GM12892 (cell line): Measurements from ENCODE around the gene TSPAN5.

Experiments used
- DNase-seq: peaks from one replicate; pipeline ENCODE4 v3.0.0; 2011; ENCODE audit not compliant: insufficient read length
- FAIRE-seq: peaks from 2 replicates; lab custom pipeline; 2011; peaks lifted over from hg19 to GRCh38; lab: Jason Lieb, UNC
- POLR2A ChIP-seq: IDR thresholded peaks from 2 replicates; pipeline ENCODE4 v1.6.1; 2011; ENCODE audit warnings: low read depth, low read length, control low read depth
- POLR2AphosphoS5 ChIP-seq: IDR thresholded peaks from 2 replicates; pipeline ENCODE4 v1.6.1; 2011; ENCODE audit warnings: low read depth, low read length, control low read depth
- TAF1 ChIP-seq: IDR thresholded peaks from 2 replicates; pipeline ENCODE4 v1.6.1; 2011; ENCODE audit warnings: low read depth, mild to moderate bottlenecking, control low read depth, low read length, borderline replicate concordance

Gene TSPAN5

DNA sequence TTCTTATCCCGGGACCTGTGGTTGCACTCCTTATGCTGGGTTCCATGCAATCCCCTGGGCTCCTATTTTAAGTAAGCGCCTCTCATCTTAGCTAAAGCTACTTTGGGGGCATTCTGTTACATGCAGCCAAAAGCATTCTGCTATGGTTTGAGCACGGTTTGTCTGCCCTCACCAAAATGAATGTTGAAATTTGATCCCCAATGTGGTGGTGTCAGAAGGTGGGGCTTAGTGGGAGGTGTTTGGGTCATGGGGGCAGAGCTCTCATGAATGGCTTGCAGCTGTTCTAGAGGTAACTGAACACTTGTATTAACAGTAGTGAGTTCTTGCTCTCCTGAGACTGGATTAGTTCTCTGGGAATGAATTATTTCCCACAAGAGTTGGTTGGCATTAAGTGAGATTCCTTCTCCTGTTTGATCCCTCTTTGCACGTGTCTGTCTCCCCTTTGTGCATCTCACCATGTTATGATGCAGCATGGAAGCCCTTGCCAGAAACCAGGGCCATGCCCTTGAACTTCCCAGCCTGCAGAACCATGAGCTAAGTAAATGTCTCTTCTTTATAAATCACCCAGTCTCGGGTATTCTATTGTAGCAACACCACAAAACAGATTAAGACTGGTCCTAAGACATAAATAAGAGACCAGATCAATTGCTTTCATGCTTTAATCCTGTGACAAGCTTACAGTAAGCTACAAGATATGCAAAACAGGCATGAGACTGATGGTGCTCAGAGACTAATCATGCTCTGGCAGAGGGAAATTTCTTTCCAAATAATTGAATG, 141.8 kb downstream of the TSPAN5 start:
- DNase-seq, result no peak
- TF ChIP-seq TAF1 (no peak), POLR2A (no peak), POLR2AphosphoS5 (no peak)
- no peak for FAIRE-seq

DNA sequence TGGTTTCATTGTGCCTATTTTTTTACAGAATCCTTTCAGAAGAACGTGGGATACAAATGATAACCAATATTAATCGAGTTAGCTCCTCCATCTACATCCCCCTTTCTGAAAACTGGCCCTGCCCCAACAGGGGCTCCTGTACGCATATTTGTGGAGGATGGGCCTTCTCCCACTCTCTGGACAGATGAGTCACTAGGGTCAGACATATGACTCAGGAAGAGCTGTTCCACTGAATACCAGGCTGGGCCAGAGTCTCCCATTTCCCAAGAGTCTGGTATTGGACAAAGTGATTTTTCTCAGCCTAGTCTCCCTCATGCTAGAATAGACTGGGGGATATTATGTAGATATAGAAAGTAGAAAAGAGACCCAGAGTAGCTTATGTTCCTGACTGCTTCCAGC, 142.4 kb downstream of the TSPAN5 start:
- FAIRE-seq (no peak), DNase-seq (no peak)
- TF ChIP-seq POLR2AphosphoS5 (no peak), POLR2A (no peak), TAF1 (no peak)

DNA sequence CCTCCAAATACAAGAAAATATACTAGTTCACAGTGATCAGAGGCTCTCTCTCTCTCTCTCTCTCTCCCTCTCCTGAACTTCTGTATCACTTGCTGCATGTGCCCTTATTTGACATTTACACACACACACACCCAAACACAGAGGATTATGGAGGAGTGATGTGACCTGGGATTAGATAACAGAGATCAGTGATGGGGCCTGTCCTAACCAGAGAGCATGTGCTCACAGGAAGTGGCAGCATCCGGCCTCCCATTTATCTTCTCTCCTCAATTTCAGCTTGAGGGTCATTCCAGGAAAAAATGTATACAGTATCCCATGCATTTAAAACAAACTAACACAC, 143.0 kb downstream of the TSPAN5 start:
- TF ChIP-seq POLR2A (no peak), TAF1 (no peak), POLR2AphosphoS5 (no peak)
- DNase-seq, result no peak

DNA sequence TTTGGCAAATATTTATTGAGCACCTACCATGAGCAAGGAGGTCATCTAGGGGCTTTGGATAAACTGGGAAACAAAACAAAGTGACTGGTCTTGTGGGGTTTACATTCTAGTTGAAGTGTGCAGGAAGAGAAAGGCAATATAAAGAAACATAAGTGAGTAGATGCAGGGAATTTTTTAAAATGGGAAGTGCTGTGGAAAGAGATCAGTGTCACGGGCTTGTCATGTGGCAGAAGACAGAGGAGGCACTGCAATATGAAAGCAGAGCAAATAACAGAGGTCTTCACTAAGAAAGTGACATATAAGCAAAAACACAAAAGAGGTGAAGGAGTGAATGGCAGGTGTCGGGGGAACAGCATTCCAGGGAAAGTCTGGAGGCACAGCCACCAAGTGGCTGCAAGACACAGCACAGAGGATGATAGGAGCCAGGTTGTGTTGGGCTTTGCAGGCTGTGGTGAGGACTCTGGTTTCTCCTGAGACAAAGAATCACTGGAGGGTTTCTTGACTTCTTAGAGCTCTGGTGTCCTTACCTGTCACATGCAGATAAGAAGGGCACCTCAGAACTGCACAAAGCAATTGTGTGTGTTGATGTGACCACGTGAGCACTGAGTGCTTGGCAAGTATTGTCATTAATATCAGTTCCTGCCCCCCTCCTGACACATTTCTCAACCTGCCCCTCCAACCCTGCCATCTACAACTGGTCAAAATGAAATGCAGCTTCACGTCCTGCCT, 143.5 kb downstream of the TSPAN5 start:
- FAIRE-seq, result no peak
- no peak for DNase-seq
- TF ChIP-seq TAF1, result no peak
- no peak for TF ChIP-seq POLR2AphosphoS5
- no peak for TF ChIP-seq POLR2A

More for the DNA sequence above, 143.0 kb downstream of the TSPAN5 start:
- FAIRE-seq, result no peak

DNA sequence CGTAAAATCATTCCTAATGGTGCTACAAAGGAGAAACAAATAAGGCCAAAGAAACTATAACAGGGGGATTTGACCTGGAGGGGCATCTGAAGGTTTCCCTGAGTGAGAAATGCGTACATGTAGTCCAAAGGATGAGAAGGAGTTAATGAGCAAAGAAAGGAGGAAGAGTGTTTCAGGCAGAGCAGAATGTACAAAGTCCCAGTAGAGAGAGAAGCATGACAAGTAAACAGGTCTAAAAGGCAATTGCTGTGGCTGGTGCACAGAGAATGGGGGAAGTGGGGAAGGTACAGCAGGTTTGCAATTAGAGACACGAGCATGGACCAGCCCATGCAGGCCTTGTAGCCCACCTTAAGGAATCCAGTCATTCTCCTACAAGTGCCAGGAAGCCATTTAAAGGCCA, 145.5 kb downstream of the TSPAN5 start:
- FAIRE-seq (no peak), DNase-seq (no peak)
- TF ChIP-seq TAF1 (no peak), POLR2A (no peak), POLR2AphosphoS5 (no peak)

DNA sequence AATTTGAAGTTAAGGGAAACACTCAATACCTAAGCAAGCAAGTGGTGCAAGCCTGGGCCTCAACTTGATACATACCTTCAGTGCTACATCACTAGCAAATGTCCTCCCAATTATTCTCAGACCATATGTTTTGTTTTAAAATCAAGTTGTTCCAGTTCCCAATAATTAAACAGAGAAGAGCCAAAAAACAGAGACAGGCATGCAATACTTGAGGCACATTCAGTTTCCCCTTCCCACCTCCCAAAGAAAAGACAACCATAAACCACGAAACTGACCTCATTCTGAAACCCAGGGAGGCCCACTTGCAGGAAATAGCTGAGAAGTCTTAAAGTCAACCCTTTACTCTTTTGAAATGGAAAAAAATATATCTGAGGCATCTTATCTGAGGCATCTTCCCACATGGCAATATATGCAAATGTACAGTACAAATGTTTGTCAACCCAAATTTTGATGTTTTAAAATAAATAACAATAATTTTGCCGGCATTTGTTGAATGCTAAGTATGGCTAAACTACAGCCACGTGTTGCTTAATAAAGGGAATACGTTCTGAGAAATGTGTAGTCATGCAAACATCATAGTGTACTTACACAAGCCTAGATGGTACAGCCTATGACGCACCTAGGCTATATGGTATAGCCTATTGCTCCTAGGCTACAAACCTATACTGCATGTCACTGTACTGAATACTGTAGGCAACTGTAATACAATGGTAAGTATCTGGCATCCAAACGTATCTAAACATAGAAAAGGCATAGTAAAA, 147.5 kb downstream of the TSPAN5 start:
- no peak for DNase-seq
- TF ChIP-seq TAF1, result no peak
- TF ChIP-seq POLR2AphosphoS5, result no peak
- no peak for TF ChIP-seq POLR2A
- no peak for FAIRE-seq

DNA sequence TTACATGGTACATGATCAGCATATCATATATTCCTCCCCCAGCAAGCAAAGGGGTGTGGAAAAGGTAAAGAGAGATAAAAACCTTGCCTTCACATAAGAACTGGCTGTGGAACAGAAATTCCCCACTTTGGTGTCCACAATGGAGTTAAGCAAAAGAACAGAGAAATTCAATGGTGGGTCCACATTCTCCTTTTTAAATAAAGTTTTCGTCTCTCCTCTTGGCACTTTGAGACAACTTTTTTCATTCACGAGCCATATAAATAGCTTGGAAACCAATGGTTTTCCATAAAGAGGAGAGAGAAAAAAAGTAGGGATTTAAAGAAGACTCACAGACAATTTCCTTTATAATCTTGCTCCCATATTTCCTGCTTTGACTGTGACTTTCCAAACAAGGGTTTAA, 148.1 kb downstream of the TSPAN5 start:
- no peak for FAIRE-seq
- DNase-seq, result no peak
- no peak for TF ChIP-seq POLR2A
- no peak for TF ChIP-seq TAF1
- no peak for TF ChIP-seq POLR2AphosphoS5

DNA sequence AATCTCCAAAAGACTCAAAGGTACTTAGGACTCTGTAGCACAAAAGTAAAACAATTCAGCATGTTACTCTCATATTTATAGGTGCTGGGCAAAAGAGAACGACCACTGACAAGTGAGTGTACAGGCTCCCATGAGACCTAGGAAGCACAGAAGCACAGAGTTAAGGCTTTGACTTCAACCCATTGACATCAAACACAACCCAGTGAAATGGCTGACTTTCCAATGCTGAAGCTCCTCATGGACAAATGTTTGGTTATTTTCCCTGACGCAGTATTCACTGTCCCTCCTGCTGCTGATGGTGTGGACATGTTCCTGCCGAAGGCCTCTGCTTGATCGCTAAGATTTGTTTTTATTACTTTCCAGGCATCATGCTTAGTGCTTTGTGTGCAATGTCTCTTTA, 148.7 kb downstream of the TSPAN5 start:
- no peak for FAIRE-seq
- no peak for DNase-seq
- TF ChIP-seq POLR2A (no peak), POLR2AphosphoS5 (no peak)

DNA sequence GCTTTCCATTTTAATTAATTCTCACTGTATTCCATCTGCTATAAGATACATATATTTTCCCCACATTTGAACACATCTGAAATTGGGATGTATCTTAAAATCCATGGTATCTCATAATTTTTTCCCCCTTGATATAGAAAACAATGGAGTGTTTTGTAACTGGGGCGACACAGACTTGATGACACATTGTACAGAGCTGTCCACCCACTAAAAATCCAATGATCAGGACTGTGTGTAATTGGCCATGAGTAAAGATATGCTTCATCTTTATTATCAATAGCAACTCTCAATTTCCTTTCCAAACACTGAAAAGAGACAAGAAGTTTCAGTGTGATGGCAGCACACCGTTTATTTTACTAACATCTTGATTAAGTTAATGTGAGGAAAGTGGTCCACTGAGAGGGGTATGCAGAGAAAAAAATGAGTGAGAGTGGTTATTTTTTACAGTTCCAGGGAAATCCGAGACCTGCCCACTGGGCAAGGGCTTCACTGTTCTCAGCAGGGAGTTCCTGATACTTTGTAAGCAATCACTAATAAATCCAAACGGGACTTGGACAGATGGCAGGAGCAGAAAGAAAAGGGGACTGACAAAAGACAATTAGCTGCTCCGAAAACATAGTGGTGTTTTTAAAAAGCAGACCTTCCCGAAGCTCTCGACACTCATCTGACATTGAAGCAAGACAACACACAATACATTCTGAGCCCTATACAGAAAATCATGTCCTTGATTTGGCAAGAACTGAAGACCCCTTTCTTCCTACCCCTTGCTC, 149.4 kb downstream of the TSPAN5 start:
- no peak for DNase-seq
- no peak for FAIRE-seq

DNA sequence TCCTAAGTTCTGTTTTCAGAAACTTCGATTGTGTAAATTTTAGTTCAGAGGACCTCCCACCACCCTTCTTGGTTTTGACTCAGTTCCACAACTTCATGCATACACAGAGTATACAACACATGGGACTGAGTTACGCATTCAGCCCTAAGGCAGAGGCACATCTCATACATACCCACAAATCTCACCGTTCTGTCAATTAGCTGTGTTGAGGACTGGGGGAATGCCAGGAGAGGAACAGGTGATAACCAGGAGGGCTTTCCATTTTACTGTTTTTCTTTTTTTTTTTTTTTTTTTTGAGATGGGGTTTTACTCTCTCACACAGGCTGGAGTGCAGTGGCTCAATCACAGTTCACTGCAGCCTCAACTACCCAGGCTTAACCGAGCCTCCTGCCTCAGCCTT, 150.2 kb downstream of the TSPAN5 start:
- TF ChIP-seq POLR2AphosphoS5 (no peak), POLR2A (no peak), TAF1 (no peak)
- DNase-seq (no peak), FAIRE-seq (no peak)

More for the DNA sequence above, 149.4 kb downstream of the TSPAN5 start:
- TF ChIP-seq POLR2AphosphoS5 (no peak), POLR2A (no peak), TAF1 (no peak)

DNA sequence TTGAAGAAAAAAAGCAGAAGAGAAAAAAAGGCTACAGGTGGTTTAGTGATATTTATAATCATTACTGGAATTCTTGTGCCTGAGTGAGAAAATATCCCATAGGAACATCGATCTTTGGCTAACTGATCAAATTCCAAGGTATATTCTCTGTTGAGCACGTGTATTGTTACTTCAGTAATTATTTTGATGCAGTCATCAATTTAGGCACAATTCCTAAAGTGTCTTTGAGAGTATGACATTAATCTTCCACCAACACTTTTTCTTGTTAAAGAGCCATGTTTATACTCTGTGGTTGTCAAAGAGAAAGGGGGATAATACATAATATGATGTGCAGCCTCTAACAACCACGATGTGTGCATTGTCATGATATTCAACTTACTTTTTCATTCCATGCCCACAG, 151.1 kb downstream of the TSPAN5 start:
- FAIRE-seq (no peak), DNase-seq (no peak)
- no peak for TF ChIP-seq TAF1
- no peak for TF ChIP-seq POLR2AphosphoS5
- TF ChIP-seq POLR2A, result no peak
